Erythroblast (primary cell): ENCODE results near the gene OSBPL2.

Experiments used
- DNase-seq, 2 experiments: peaks; one replicate each; lab custom pipeline; 2025; lab: John Stamatoyannopoulos, UW
- GATA1 ChIP-seq: IDR thresholded peaks from 2 replicates; pipeline ENCODE4 v1.6.1; 2011; ENCODE audit warnings: low read depth, mild to moderate bottlenecking, control low read depth, low read length, moderate library complexity
- POLR2A ChIP-seq: IDR thresholded peaks from 2 replicates; pipeline ENCODE4 v1.6.1; 2011; ENCODE audit warnings: mild to moderate bottlenecking, low read length

OSBPL2 gene

GRCh38 chr20:62326959-62327725 is 88.8 kb downstream of the OSBPL2 start:
- DNase-seq = no peak
- no peak for TF ChIP-seq POLR2A
- TF ChIP-seq GATA1 = no peak

GRCh38 chr20:62327726-62328495 is 89.6 kb downstream of the OSBPL2 start:
- DNase-seq = no peak
- no peak for TF ChIP-seq GATA1
- TF ChIP-seq POLR2A = no peak

- TF ChIP-seq GATA1 (no peak), POLR2A (no peak)
- DNase-seq = no peak
Measured at GRCh38 chr20:62328684-62329388, 90.5 kb downstream of the OSBPL2 start.

GRCh38 chr20:62329389-62330377 is 91.4 kb downstream of the OSBPL2 start:
- DNase-seq = no peak
- TF ChIP-seq GATA1 = no peak
- no peak for TF ChIP-seq POLR2A

GRCh38 chr20:62330576-62331317 is 92.4 kb downstream of the OSBPL2 start:
- TF ChIP-seq POLR2A = no peak
- no peak for TF ChIP-seq GATA1
- DNase-seq = no peak

GRCh38 chr20:62331347-62331746 is 93.0 kb downstream of the OSBPL2 start:
- no peak for TF ChIP-seq GATA1
- TF ChIP-seq POLR2A = no peak
- DNase-seq = no peak

- TF ChIP-seq GATA1 (no peak), POLR2A (no peak)
- DNase-seq = no peak
Measured at GRCh38 chr20:62332421-62332820, 94.1 kb downstream of the OSBPL2 start.

- no peak for DNase-seq
- TF ChIP-seq POLR2A (no peak), GATA1 (no peak)
Measured at GRCh38 chr20:62332989-62333819, 94.9 kb downstream of the OSBPL2 start.

GRCh38 chr20:62333820-62334595 is 95.7 kb downstream of the OSBPL2 start:
- TF ChIP-seq POLR2A (no peak), GATA1 (no peak)
- DNase-seq = no peak

GRCh38 chr20:62334881-62335280 is 96.6 kb downstream of the OSBPL2 start:
- no peak for DNase-seq
- TF ChIP-seq POLR2A = no peak
- TF ChIP-seq GATA1 = no peak

- TF ChIP-seq POLR2A (no peak), GATA1 (no peak)
Measured at GRCh38 chr20:62335532-62335931, 97.2 kb downstream of the OSBPL2 start.

More at GRCh38 chr20:62335532-62335931, 97.2 kb downstream of the OSBPL2 start:
- DNase-seq = no peak
